Measurements from ENCODE around the gene CDC42SE1.

The CDC42SE1 gene

GRCh38 chr1:151008244-151009205 lies 50.9 kb downstream of the CDC42SE1 start, which contains the start of gene PRUNE1:
Gene PRUNE1 (plus strand): TSS chr1:151008449. CDS start chr1:151008633, 184 bp downstream.
- H3K4me1 ChIP-seq (ENCODE audit: insufficient read depth, low read length), result peaks cover 18% of the 10 kb centered on the region
- H3K9ac ChIP-seq (ENCODE audit: low read depth, low read length), result peak within 1 kb of the TSS; percentile 72
- no peaks in the 10 kb centered on the region for H3K9me3 ChIP-seq (ENCODE audit: control insufficient read depth, insufficient read depth, low read length)
- H3K36me3 ChIP-seq (ENCODE audit: insufficient read depth, low read length), result no peaks in the 10 kb centered on the region

- H3K4me1 ChIP-seq (ENCODE audit: insufficient read depth, low read length), result peaks cover 18% of the 10 kb centered on the region
- peak overlapping the region; percentile 72; the same call in 1 of the 2 replicates for H3K9ac ChIP-seq (ENCODE audit: low read depth, low read length)
- H3K9me3 ChIP-seq (ENCODE audit: control insufficient read depth, insufficient read depth, low read length), result no peaks in the 10 kb centered on the region
- no peaks in the 10 kb centered on the region for H3K36me3 ChIP-seq (ENCODE audit: insufficient read depth, low read length)
Measured at GRCh38 chr1:151007853-151008243, 51.6 kb downstream of the CDC42SE1 start.

DNA sequence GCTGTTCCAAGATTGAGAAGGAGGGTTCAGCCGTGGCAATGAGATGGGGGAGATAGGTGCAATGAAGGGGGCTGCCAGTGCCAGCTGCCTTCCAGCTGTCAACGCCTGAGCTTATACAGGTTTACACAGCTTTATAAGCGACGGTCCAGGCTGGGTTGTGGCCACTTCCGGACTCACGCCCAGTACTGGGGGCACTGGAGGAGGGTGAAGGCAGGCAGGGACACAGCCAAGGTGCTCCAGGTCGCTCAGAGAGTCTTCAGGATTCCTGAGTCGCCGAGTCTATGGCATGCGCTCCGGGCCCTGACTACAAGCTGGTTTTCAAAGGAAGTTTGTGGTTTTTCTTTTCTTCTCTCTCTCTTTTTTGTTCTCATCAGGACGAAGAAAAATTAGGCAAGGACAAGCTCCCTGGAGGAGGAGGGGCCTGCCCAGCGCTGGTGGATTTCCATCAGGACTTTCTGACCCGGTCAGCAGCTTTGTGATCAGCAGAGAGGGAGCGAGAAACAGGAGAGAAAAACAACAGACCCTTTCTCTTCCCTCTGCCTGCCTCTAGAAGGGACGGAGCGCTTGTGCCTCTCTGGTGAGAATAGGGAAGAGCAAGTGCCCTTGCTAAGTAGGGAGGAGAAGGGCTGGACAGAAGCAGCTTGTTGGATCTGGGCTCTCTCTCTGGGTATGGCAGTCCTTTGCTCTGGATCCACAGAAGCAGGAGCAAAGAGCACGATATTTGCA lies 52.9 kb downstream of the CDC42SE1 start, which contains the start of gene MINDY1:
Gene MINDY1, minus strand, starts transcription at position 576 of the 726 bp plus-strand sequence. CDS start 4,285 bp downstream, outside the sequence.
- H3K36me3 ChIP-seq (ENCODE audit: insufficient read depth, low read length), result no peaks in the 10 kb centered on the region
- peaks cover 24% of the 10 kb centered on the region for H3K4me1 ChIP-seq (ENCODE audit: insufficient read depth, low read length)
- peak within 1 kb of the TSS; percentile 60 for H3K9ac ChIP-seq (ENCODE audit: low read depth, low read length)

GRCh38 chr1:151005729-151006319 lies 53.6 kb downstream of the CDC42SE1 start:
- Histone ChIP-seq H3K9ac (ENCODE audit: low read depth, low read length) (peak overlapping the region; percentile 60), H3K36me3 (ENCODE audit: insufficient read depth, low read length) (no peaks in the 10 kb centered on the region), H3K4me1 (ENCODE audit: insufficient read depth, low read length) (peaks cover 27% of the 10 kb centered on the region), H3K9me3 (ENCODE audit: control insufficient read depth, insufficient read depth, low read length) (no peaks in the 10 kb centered on the region)

More for the DNA sequence above, 52.9 kb downstream of the CDC42SE1 start, which contains the start of gene MINDY1:
- H3K9me3 ChIP-seq (ENCODE audit: control insufficient read depth, insufficient read depth, low read length), result no peaks in the 10 kb centered on the region

GRCh38 chr1:151003180-151003579 lies 56.2 kb downstream of the CDC42SE1 start:
- H3K36me3 ChIP-seq (ENCODE audit: insufficient read depth, low read length), result peaks cover 2% of the 10 kb centered on the region; the same call in 1 of the 2 replicates
- H3K4me1 ChIP-seq (ENCODE audit: insufficient read depth, low read length), result peaks cover 29% of the 10 kb centered on the region
- H3K9ac ChIP-seq (ENCODE audit: low read depth, low read length), result no peak overlapping the region
- H3K9me3 ChIP-seq (ENCODE audit: control insufficient read depth, insufficient read depth, low read length), result no peaks in the 10 kb centered on the region

DNA sequence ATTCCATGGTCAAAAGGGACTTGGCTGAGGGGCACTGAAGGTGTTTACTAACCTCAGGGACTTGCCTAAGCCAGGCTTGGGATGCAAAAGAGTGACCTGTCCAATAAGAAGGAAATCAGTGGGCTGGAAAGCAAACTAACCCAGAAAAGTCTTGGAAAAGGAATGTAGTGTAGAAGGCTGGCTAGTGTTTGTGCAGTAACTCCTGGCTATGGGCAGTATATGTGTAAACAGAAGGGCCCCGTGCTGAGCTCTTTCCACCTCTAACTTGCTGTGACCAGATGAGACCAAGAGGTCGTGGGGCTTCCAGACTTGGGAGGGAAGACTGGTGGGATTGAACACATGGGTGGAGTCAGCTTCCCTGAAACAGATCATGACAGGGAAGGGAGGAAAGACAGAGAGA lies 56.8 kb downstream of the CDC42SE1 start:
- Histone ChIP-seq H3K36me3 (ENCODE audit: insufficient read depth, low read length) (peaks cover 2% of the 10 kb centered on the region; the same call in 1 of the 2 replicates), H3K9ac (ENCODE audit: low read depth, low read length) (no peak overlapping the region), H3K9me3 (ENCODE audit: control insufficient read depth, insufficient read depth, low read length) (no peaks in the 10 kb centered on the region), H3K4me1 (ENCODE audit: insufficient read depth, low read length) (peaks cover 25% of the 10 kb centered on the region)

DNA sequence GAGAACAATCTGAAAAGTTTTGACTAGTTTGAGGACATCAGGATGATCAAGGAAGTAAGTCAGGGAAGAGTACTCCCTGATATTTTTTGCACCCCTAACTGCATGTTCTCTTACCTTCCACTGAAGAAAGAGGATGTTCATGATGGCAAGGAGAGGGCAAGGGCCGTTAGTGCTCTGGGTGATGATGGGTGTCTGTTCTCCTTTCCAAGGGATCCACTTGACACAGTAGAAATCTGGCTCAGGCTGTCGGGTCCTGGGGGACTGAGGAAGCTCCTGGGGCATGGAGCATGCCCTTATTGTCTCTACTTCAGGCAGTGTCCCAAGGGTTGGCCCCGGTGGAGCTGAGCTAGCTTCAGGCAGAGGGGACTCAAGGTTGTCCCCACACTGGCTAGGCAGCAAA lies 57.4 kb downstream of the CDC42SE1 start:
- H3K9me3 ChIP-seq (ENCODE audit: control insufficient read depth, insufficient read depth, low read length), result no peaks in the 10 kb centered on the region
- peaks cover 2% of the 10 kb centered on the region; the same call in 1 of the 2 replicates for H3K36me3 ChIP-seq (ENCODE audit: insufficient read depth, low read length)
- H3K4me1 ChIP-seq (ENCODE audit: insufficient read depth, low read length), result peaks cover 25% of the 10 kb centered on the region; the same call in 1 of the 2 replicates
- no peak overlapping the region for H3K9ac ChIP-seq (ENCODE audit: low read depth, low read length)

DNA sequence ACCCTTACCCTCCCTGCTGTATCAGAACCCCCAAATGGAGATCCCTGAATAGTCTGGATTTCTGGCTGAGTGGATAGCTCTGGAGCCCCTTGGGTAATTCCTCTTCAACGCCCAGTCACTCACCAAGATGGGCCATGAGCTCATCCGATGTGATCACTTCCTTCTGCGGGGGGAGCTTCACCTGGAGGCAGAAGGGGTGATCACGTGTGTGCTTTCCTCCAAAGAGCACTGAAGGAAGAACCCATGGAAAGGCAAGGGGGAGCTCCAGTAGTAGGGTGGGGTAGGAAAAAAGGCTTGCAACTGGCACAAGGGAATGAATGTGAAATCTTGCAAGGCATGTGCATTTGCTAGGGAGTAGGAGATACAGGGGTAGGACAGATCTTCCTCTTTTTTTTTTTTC lies 57.8 kb downstream of the CDC42SE1 start:
- peaks cover 22% of the 10 kb centered on the region; the same call in 1 of the 2 replicates for H3K4me1 ChIP-seq (ENCODE audit: insufficient read depth, low read length)
- peaks cover 2% of the 10 kb centered on the region; the same call in 1 of the 2 replicates for H3K36me3 ChIP-seq (ENCODE audit: insufficient read depth, low read length)
- H3K9ac ChIP-seq (ENCODE audit: low read depth, low read length), result peak overlapping the region; percentile 30; the same call in 1 of the 2 replicates
- H3K9me3 ChIP-seq (ENCODE audit: control insufficient read depth, insufficient read depth, low read length), result no peaks in the 10 kb centered on the region
